Adrenal gland (tissue), 5 donors: ENCODE measurements around the gene NHSL1.

Experiments
- POLR2A ChIP-seq, 2 donors: fragments of 450-650 bp; IDR thresholded peaks; one replicate each; pipeline ENCODE4 v1.6.1; 2017; ENCODE audit warnings: antibody characterized with exemption in 2 of 2, mild to moderate bottlenecking in 2 of 2, moderate library complexity in 1 of 2
- TF ChIP-seq, protein P1 (sequence below), 6 experiments: fragments of 450-650 bp in 4 of 6; fragments of 200-600 bp in 2 of 6; sonication (generic) in 1 of 6; IDR thresholded peaks; 1 replicate in 5 of 6; 2 replicates in 1 of 6; pipeline versions ENCODE4 v1.5.1 to v1.8.0; 2016 to 2021; ENCODE audit warnings: antibody characterized with exemption in 6 of 6, mild to moderate bottlenecking in 2 of 6, moderate library complexity in 1 of 6
- donor health status: DM: no; HTN: no; CAD: no.

DNA sequence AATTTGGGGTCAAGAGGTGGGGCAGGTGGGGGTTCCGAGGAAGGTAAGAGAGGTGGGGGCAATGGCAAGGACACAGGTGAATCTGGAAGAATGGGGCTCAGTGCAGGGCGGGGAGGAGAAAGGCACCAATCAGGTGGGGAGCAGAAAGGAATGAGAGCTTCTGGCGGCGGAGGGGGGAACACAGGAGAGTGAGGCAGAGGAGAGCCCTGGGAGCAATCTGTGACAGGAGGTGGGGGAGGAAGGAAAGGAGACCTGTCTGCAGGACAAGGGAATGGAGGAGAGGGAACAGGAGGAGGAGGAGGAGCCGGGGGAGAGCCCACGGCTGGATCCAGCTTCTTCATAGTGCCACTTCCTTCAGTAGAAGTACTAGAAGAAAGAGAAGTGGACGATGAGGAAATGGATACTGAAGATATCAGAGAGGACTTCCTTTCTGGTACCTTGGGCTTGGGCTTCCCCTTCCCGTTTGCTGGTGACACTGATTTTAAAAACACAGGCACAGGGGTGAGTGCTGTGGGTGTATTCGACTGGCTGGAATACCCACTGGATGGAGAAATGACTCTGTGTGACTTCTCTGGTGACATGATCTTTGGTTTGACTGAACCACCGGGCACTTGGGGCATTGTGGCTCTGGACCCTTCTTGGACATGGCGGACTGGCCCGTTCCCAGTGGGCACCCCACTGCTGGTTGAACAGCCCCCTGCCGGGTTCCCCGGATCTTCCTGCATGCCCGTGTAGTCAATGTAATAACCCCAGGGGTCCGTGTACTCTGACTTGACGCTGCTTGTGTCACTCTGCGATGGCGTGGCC, 67.8 kb downstream of the NHSL1 start:
- TF ChIP-seq, protein P1, sequence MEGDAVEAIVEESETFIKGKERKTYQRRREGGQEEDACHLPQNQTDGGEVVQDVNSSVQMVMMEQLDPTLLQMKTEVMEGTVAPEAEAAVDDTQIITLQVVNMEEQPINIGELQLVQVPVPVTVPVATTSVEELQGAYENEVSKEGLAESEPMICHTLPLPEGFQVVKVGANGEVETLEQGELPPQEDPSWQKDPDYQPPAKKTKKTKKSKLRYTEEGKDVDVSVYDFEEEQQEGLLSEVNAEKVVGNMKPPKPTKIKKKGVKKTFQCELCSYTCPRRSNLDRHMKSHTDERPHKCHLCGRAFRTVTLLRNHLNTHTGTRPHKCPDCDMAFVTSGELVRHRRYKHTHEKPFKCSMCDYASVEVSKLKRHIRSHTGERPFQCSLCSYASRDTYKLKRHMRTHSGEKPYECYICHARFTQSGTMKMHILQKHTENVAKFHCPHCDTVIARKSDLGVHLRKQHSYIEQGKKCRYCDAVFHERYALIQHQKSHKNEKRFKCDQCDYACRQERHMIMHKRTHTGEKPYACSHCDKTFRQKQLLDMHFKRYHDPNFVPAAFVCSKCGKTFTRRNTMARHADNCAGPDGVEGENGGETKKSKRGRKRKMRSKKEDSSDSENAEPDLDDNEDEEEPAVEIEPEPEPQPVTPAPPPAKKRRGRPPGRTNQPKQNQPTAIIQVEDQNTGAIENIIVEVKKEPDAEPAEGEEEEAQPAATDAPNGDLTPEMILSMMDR (IDR thresholded peaks at IDR 0.05) = no peak
- no peak for TF ChIP-seq POLR2A (IDR thresholded peaks at IDR 0.05)
